MG63 (cell line): Measurements from ENCODE around the gene ADCY10. TPM values are rescaled to one million over a fixed set of nuclear protein-coding genes. Genes with fewer than 3 reads are reported as not detected.

ENCODE experiments used
- DNase-seq: peaks from one replicate; pipeline ENCODE4 v3.0.0-alpha.2; 2020
- H3K27me3 ChIP-seq: fragments of 250-450 bp; sonication (Bioruptor Pico); 2 replicates; pipeline ENCODE4 v1.5.1; 2020; ENCODE audit warnings: mild to moderate bottlenecking, moderate library complexity
- H3K36me3 ChIP-seq: fragments of 250-450 bp; sonication (Bioruptor Pico); 2 replicates; pipeline ENCODE4 v1.5.1; 2020; ENCODE audit warnings: mild to moderate bottlenecking, moderate library complexity
- H3K4me3 ChIP-seq: fragments of 250-450 bp; sonication (Bioruptor Pico); 2 replicates; pipeline ENCODE4 v1.5.1; 2020; ENCODE audit warnings: mild to moderate bottlenecking, moderate library complexity
- H3K9me3 ChIP-seq: fragments of 250-450 bp; sonication (Bioruptor Pico); 2 replicates; pipeline ENCODE4 v1.5.1; 2020; ENCODE audit warnings: mild to moderate bottlenecking, moderate library complexity
- total RNA-seq: library from RNA; depleted of rRNA; stranded (reverse); fragments of >200 nt; shearing (Covaris generic); gene quantifications from 2 replicates; pipeline ENCODE4 v1.2.3, GENCODE V29; 2014; ENCODE audit warnings: low replicate concordance; rRNA removed

Gene ADCY10, protein sequence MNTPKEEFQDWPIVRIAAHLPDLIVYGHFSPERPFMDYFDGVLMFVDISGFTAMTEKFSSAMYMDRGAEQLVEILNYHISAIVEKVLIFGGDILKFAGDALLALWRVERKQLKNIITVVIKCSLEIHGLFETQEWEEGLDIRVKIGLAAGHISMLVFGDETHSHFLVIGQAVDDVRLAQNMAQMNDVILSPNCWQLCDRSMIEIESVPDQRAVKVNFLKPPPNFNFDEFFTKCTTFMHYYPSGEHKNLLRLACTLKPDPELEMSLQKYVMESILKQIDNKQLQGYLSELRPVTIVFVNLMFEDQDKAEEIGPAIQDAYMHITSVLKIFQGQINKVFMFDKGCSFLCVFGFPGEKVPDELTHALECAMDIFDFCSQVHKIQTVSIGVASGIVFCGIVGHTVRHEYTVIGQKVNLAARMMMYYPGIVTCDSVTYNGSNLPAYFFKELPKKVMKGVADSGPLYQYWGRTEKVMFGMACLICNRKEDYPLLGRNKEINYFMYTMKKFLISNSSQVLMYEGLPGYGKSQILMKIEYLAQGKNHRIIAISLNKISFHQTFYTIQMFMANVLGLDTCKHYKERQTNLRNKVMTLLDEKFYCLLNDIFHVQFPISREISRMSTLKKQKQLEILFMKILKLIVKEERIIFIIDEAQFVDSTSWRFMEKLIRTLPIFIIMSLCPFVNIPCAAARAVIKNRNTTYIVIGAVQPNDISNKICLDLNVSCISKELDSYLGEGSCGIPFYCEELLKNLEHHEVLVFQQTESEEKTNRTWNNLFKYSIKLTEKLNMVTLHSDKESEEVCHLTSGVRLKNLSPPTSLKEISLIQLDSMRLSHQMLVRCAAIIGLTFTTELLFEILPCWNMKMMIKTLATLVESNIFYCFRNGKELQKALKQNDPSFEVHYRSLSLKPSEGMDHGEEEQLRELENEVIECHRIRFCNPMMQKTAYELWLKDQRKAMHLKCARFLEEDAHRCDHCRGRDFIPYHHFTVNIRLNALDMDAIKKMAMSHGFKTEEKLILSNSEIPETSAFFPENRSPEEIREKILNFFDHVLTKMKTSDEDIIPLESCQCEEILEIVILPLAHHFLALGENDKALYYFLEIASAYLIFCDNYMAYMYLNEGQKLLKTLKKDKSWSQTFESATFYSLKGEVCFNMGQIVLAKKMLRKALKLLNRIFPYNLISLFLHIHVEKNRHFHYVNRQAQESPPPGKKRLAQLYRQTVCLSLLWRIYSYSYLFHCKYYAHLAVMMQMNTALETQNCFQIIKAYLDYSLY (N-terminal part only)
- total RNA-seq: 0.13 TPM in 1 of 2 replicates, not detected in the other

- DNase-seq: no peak
- no peaks in the 10 kb centered on the region for H3K36me3 ChIP-seq
- no peak within 1 kb of the TSS for H3K4me3 ChIP-seq
- no peaks in the 10 kb centered on the region for H3K9me3 ChIP-seq
- no peaks in the 10 kb centered on the region for H3K27me3 ChIP-seq
Measured at GRCh38 chr1:167913895-167914496, at the start of gene ADCY10. ADCY10 (minus strand) TSS chr1:167914134; CDS start chr1:167905140, 8,994 bp downstream.

DNA sequence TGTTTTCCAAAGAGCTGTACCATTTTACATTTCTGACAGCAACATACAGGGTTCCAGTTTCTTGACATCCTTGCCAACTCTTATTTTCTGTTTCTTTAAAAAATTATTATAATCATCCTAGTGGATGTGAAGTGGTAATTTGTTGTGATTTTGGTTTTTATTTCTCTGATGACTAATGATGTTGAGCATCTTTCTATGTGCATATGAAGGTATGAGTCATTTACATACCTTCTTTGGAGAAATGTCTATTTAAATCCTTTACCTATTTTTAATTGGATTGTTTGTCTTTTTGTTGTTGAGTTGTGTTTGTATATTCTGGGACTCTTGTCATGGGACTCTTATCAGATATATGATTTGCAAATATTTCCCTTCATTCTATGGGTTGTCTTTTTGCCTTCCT is 43.8 kb upstream of the ADCY10 start:
- no peaks in the 10 kb centered on the region for H3K27me3 ChIP-seq
- H3K9me3 ChIP-seq: no peaks in the 10 kb centered on the region
- DNase-seq: no peak
- H3K4me3 ChIP-seq: no peak overlapping the region
- H3K36me3 ChIP-seq: peaks cover 23% of the 10 kb centered on the region

- no peak for DNase-seq
- Histone ChIP-seq H3K4me3 (no peak overlapping the region), H3K27me3 (no peaks in the 10 kb centered on the region), H3K36me3 (peaks cover 26% of the 10 kb centered on the region), H3K9me3 (no peaks in the 10 kb centered on the region)
Measured at GRCh38 chr1:167955915-167956314, 42.0 kb upstream of the ADCY10 start.

DNA sequence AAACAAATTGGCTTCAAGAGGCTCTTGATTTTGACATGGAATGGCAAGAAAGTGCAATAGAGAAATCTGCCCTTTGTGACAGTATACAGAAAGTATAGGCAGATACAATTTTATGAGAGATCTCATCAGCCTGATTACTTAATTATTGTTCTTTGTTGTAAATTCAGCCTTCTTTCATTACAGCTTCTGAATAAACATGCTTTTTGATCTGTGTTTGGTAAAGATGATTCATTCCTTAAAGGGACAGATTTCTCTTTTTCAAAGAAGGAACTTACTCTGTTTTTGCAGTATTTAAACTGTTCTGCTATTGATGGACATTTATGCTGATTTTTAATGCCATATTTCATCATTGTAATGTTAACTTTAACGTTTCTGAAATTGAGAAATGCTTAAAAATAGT is 36.6 kb upstream of the ADCY10 start:
- DNase-seq: no peak
- H3K9me3 ChIP-seq: no peaks in the 10 kb centered on the region
- no peak overlapping the region for H3K4me3 ChIP-seq
- peaks cover 26% of the 10 kb centered on the region for H3K36me3 ChIP-seq
- no peaks in the 10 kb centered on the region for H3K27me3 ChIP-seq

DNA sequence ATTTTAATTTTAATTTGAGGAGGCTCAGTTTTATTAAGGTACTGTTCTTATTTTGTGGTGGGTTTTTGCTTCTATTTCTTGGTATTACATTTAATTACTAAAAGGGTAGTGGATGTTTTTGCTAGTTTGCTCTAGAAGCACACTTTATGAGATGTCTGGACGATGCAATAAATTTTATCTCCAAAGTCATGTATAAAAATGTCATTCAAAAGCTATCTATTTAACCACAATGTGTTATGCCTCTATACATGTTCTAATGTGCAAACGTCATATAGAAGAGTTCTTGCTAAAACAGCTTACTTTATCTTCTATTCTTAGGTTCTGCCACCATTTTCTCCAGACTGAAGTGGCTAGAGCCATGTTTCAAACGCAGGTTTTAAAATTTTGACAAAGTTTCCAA is 35.9 kb upstream of the ADCY10 start:
- DNase-seq: no peak
- no peaks in the 10 kb centered on the region for H3K9me3 ChIP-seq
- H3K4me3 ChIP-seq: no peak overlapping the region
- H3K27me3 ChIP-seq: no peaks in the 10 kb centered on the region
- peaks cover 22% of the 10 kb centered on the region for H3K36me3 ChIP-seq

DNA sequence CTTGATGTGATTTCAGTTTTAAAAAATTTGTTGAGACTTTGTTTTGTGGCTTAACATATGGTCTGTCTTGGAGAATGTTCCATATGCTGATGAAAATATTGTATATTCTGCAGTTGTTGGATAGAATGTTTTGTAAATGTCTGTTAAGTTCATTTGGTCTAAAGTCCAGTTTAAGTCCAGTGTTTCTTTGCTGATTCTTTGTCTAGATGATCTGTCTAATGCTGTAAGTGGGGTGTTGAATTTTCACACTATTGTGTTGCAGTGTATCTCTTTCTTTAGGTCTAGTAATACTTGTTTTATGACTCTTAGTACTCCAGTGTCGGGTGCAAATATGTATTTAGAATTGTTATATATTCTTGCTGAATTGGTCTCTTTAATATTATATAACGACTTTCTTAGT is 33.8 kb upstream of the ADCY10 start:
- no peaks in the 10 kb centered on the region for H3K27me3 ChIP-seq
- DNase-seq: no peak
- no peaks in the 10 kb centered on the region; the same call in 1 of the 2 replicates for H3K9me3 ChIP-seq
- no peak overlapping the region for H3K4me3 ChIP-seq
- H3K36me3 ChIP-seq: peaks cover 10% of the 10 kb centered on the region

GRCh38 chr1:167943541-167943940 is 29.6 kb upstream of the ADCY10 start:
- Histone ChIP-seq H3K9me3 (no peaks in the 10 kb centered on the region; the same call in 1 of the 2 replicates), H3K27me3 (no peaks in the 10 kb centered on the region), H3K36me3 (peaks cover 14% of the 10 kb centered on the region), H3K4me3 (no peak overlapping the region)
- DNase-seq: no peak

DNA sequence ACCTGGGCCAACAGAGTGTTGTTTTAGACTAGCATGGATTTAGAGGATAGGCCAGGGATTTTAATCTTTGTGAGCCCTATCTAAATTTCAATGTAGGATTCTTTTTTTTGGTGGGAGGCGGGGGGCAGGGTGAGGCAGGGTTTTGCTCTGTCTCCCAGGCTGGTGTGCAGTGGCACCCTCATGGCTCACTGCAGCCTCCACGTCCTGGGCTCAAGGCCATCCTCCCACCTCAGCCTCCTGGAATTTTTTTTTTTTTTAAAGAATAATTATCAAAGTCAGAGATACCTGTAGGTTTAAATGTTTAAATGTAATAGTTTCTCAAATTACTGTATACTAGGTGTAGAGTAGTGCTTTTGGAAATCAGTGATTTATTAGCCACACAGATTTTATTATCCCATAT is 26.3 kb upstream of the ADCY10 start:
- Histone ChIP-seq H3K27me3 (no peaks in the 10 kb centered on the region), H3K9me3 (no peaks in the 10 kb centered on the region; the same call in 1 of the 2 replicates), H3K4me3 (no peak overlapping the region), H3K36me3 (peaks cover 19% of the 10 kb centered on the region)
- no peak for DNase-seq

DNA sequence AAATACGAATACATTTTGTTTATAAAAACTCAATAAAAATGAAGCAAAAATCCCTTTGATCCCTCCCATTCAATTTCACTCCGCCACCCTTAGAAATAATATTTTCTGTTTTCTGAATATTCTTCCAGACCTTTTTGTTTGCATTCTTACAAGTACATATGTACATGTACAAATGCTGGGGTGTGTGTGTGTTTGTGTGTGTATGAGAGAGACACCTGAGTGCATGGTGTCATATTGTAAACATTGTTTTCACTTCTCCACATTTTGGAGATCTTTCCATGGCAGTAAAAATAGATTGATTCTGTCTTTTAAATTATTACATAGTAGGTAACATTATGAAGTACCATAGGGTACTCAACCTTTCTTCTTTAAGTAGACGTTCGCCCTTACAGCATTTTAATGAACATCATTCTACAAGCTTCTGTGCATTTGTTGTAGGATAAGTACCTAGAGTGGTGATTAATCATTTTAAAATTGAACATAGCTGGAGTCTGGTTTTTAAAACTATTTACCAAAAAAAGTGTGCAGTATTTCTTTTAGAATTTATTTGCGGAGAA is 24.2 kb upstream of the ADCY10 start:
- Histone ChIP-seq H3K36me3 (peaks cover 12% of the 10 kb centered on the region), H3K4me3 (peak overlapping the region; percentile 69), H3K27me3 (no peaks in the 10 kb centered on the region), H3K9me3 (no peaks in the 10 kb centered on the region; the same call in 1 of the 2 replicates)
- DNase-seq: no peak

DNA sequence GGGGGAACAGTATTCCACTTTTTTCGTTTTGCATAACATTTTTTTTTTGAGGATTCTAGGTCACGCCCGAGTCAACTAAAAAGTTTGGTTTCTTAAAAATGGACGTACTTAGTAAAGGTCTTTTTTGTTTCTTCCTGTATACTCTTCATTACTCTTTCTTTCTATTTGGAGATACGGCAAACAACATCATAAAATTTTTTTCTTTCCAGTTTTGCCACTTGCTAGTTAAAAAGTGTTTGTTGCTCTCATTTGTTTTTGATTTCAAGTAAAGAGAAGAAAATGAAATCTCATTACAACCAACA is 23.7 kb upstream of the ADCY10 start:
- DNase-seq: no peak
- H3K4me3 ChIP-seq: peak overlapping the region; percentile 69
- no peaks in the 10 kb centered on the region for H3K9me3 ChIP-seq
- no peaks in the 10 kb centered on the region for H3K27me3 ChIP-seq
- peaks cover 11% of the 10 kb centered on the region for H3K36me3 ChIP-seq

DNA sequence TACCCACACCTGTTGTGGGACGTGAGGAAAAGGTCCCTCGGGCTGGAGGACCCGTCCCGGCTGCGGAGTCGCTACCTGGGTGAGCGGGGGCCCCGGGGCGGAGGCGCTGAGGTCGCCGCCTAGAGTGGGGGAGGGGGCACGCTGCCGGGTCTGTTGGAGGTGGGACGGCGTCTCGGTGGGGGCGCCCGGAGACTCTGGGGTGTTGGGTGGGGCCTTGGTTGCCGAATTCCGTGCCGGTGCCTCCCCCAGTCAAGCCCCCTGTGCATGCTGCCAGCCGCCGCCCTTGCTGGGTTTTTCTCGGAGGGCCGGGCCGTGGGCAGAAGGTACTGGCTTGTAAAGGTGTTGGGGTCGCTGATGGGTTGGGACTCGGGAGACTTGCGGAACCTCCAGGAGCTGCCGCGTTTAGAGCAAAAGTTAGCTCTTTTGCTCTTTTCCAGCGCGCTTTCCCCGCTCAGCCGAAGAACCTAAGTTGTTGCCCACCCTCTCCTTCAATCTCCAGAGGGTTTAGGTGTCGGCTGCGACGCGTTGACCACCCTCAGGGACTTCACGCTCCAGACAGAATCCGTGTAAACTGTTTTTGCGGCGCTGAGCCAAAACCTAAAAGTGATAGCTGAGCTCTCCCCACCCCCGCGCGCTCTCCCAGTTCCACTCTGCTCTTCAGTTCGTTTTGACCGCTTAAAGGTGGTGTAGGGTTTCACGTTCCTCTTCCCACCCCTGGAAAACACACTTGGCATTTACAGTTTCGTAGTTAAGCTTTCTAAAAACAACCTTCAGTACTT is 23.2 kb upstream of the ADCY10 start, which contains the start of gene MPC2:
MPC2 (minus strand) TSS at position 143 of the 779 bp plus-strand sequence. CDS start 1,231 bp downstream, outside the sequence.
- H3K27me3 ChIP-seq: no peaks in the 10 kb centered on the region
- H3K4me3 ChIP-seq: peak within 1 kb of the TSS; percentile 69
- no peaks in the 10 kb centered on the region for H3K9me3 ChIP-seq
- peak; percentile 80 for DNase-seq
- peaks cover 8% of the 10 kb centered on the region for H3K36me3 ChIP-seq

- H3K9me3 ChIP-seq: no peaks in the 10 kb centered on the region
- H3K27me3 ChIP-seq: no peaks in the 10 kb centered on the region
- H3K36me3 ChIP-seq: peaks cover 8% of the 10 kb centered on the region
- DNase-seq: peak; percentile 98
- peak within 1 kb of the TSS; percentile 69 for H3K4me3 ChIP-seq
Measured at GRCh38 chr1:167936068-167936929, 22.4 kb upstream of the ADCY10 start, which contains the start of gene DCAF6. DCAF6 (plus strand) TSS chr1:167936683; CDS start chr1:167936912, 229 bp downstream.

DNA sequence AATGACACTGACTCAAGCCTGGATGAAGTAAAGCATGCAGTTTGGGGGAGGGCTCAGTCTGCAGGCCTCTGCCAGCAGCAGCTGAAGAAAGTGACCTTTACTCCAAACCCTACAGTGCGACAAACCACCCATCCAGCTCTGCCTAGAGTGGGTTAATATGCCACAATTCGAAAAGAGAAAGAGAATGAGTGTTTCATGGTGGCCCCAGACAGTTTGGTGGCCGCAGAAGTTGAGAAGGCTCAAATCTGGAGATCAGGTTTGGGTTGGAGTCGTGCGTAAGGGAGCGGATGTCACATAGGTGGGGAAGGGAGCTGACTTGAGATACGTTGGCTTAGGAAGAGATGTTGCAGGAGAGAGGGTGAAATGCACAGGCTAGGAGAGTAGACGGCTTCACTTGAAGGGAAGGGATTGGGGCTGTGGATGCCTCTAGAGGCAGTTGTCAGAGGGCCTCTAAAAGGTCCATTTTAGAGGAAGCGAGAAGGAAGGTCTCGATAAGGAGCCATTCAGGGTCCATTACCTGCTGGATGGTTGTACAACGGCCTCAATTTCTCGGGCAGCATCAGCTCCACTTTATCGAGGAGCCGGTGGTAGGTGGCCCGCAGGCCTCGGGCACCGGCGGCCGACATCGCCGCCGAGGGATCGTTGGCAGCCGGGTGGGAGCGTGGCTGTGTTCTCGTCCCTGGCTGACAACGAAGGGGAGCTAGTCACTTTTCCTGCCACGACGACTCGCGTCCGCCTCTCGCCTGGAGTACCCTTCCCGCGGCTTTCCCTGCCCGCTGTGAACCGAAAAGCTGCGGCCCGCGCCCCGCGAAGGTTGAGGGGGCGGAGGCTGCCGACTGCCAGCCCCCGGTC is 21.5 kb upstream of the ADCY10 start:
- peak overlapping the region; percentile 69 for H3K4me3 ChIP-seq
- no peaks in the 10 kb centered on the region for H3K9me3 ChIP-seq
- no peaks in the 10 kb centered on the region for H3K27me3 ChIP-seq
- peaks cover 8% of the 10 kb centered on the region for H3K36me3 ChIP-seq
- DNase-seq: peak; percentile 50
